Stimulated activated naive CD4-positive, alpha-beta T cell (primary cell): Measurements from ENCODE around the gene BACH1.

Source experiments
- DNase-seq, 6 experiments: peaks; one replicate each; lab custom pipeline; 2025; lab: John Stamatoyannopoulos, UW

The BACH1 gene

DNA sequence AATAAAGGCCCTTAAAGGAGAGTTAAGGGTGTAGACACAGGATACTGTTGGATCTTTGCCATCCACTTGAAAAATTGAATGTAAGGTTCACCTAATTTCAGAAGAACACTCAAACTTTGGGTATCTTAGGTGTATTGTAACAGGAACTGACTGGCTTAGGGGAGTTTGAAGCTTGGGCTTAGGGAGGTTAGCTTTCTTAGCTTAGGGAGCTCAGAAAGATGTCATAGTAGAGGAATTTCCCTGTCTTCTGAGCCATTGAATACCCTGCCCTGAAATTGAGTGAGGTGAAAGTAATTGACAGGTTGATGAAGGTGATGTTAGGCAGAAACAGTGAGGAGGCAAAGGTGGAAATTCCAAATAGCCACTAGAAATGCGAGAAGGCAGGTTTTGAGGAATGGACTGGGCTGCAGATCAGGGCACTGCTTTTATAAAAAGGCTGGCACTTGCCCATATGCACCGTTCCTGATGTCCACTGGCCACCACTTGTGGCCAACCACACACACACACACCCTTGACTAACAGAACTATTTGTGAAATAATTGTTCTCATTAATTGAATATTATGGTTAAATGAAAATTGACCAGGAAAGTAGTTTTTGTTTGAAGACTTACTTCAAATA is 16.5 kb downstream of the BACH1 start:
- DNase-seq, result no peak

DNA sequence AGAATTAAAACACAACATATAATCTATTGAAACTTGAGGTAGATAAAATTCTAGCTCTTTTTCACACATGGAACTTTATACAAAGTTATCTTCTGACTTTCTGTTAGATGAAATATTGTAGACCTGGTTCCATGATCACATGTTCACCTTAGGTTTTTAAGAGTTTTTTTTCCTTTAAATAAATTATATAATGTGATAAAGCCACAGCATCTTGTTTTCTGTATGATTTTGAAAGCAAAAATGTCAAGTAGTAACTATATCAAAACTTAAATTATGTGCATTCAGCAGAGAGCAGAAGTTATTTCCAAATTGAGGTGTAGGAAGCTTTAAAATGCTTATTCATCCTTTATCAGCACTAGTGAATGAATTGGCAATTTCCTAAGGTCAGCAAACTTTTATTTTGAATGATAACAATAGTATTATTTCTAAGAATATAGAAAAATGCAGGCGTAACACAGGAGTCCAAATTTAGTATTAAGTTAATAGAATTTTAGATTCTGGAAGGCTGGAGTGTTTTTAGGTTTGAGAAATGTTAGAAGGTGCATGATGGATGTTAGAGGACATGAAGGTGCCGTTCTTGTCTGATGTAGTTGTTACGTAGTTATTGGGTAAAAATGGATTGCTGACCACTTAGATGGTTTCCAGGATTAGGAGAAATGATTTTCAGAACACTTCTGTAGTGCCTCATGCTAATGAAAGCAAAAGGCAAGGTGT is 17.5 kb downstream of the BACH1 start:
- no peak for DNase-seq

GRCh38 chr21:29316806-29317205 is 18.1 kb downstream of the BACH1 start:
- no peak for DNase-seq

DNA sequence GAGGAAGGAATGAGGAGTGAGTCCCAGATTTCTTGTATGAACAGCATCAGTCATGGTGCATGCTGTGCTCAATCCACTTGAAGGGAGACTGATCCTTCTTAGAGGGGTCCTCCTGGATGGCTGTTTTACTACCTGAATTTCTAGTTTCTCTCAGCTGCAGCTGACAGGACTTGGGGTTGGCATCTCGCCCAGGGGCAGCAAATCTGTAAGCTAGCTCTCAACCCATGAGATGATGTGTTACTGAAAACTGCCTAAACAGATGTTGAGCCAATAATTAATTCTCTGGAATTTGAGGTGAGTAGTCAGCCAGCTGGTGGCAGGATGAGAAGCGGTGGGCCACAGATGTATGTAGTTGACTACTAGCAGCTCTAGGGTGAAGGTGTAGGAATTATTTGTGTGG is 19.6 kb downstream of the BACH1 start:
- no peak for DNase-seq

GRCh38 chr21:29320031-29320430 is 21.3 kb downstream of the BACH1 start:
- DNase-seq, result no peak

- DNase-seq, result no peak
Measured at GRCh38 chr21:29321217-29321616, 22.5 kb downstream of the BACH1 start.

DNA sequence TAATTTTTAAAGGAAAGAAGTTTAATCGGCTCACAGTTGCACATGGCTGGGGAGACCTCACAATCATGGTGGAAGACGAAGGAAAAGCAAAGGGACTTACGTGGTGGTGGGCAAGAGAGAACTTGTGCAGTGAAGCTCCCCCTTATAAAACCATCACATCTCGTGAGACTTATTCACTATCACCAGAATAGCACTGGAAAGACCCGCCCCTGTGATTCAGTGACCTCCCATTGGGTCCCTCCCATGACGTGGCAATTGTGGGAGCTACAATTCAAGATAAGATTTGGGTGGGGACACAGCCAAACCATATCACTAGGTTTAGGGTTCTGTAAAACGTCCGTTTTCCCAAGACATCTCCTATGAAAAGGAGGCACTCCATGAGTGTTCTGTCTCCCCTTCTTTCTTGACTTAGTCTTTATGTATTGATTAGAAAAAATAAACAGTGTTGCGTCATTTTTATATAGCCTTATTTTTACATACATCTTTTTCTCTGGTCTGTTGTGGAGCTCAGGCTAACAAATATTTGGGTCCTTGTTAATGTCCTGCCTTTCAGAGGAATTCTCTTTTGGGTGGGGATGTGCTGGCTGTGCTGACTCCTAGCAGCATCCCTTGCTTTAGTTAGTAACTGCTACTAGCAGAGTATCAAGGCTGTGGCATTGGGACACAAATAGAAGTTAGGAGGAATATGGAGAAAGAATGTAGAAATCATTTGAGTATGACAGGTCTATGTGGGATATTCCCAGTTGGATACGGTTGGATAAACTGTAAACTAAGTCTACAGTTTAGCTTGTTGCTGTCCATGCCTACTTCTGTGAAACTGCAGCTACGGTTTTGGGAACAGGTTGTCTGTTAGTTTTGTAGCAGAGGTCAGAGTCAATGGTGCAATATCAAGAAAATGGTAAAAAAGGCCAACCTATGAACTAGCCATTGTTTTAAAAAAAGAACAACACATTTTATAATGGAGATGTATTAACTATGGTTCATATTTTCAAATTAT is 23.5 kb downstream of the BACH1 start:
- DNase-seq, result no peak

DNA sequence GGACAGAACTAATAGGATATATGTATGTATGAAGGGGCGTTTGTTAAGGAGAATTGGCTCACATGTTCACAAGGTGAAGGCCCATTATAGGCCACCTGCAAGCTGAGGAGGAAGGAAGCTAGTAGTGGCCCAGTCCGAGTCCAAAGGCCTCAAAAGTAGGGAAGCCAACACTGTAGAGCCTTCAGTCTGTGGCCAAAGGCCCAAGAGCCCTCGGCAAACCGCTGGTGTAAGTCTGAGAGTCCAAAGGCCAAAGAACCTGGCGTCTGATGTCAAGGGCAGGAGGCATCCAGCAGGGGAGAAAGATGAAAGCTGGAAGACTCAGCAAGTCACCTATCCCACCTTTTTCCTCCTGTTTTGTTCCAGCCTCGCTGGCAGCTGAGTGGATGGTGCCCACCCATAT is 24.5 kb downstream of the BACH1 start:
- DNase-seq, result no peak

DNA sequence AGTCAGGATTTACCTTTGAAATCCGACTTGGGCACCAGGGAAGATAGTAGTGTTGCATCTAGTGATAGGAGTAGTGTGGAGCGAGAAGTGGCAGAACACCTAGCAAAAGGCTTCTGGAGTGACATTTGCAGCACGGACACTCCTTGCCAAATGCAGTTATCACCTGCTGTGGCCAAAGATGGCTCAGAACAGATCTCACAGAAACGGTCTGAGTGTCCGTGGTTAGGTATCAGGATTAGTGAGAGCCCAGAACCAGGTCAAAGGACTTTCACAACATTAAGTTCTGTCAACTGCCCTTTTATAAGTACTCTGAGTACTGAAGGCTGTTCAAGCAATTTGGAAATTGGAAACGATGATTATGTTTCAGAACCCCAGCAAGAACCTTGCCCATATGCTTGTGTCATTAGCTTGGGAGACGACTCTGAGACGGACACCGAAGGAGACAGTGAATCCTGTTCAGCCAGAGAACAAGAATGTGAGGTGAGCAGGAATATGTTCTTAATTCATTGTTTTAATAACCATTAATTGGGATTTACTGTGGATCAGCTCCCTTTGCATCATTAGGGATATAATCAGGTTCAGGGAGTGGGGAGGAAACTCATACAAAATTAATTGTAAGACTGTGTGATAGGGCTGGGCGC is 28.3 kb downstream of the BACH1 start:
- no peak for DNase-seq

DNA sequence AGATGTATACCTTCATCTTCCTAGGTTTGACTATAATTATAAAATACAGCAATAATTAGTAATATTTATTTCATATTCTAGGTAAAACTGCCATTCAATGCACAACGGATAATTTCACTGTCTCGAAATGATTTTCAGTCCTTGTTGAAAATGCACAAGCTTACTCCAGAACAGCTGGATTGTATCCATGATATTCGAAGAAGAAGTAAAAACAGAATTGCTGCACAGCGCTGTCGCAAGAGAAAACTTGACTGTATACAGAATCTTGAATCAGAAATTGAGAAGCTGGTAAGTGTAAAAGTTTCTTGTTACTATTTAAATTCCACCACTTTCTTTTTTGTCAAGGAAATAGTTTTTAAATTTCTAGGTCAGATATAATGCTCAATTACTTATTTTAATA is 30.7 kb downstream of the BACH1 start:
- no peak for DNase-seq

- no peak for DNase-seq
Measured at GRCh38 chr21:29330797-29331196, 32.1 kb downstream of the BACH1 start.

- DNase-seq, result no peak
Measured at GRCh38 chr21:29332461-29333362, 34.0 kb downstream of the BACH1 start.

DNA sequence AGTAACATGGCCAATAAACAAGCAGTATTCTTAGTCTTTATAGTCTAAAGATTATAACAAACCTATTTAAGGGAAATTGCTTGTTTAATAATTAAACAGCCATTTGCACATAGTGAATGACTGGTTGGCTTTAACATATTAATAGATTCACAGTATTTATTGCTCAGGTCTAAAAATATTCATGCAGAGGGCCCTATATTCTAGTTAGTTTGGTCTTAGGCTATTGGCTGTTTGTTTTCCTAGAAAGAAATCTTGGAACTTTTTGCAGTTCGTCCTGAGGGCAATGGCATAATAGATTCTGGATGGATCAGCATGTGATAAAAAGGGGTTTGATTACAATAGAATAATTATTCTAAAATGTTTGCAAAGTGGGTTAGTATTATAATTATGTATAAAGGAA is 34.7 kb downstream of the BACH1 start:
- no peak for DNase-seq

DNA sequence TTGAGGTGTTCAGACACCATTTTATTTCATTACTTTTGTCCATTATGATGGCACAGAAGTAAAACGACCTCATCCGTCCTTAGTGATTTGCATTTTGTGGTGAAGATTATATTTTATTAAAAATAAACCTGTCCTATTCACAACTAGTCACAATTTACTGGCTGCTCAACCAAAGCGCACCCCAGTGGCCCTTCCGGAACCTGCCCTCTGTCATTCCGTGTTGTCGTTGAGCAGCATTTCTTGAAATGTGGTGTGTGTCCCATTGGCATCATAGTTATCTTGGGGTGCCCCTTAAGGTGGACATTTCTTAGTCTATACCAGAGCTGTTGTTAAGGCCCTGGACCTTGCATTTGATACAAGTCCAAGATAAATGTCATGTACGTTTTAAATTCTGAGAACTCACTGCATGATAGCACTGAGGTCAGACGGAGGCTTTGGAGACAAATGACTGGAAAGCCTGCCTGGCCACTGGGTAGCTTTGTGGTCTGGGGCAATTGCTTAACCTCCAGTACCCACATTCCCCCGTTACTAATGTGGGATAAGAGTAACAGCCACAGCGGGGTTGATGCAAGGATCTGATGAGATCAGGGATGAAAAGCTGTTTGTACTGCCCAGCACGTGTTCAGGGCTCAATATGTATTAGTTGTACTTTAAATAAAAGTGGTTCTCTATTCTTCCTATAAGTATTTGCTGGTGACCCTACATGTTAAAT is 36.2 kb downstream of the BACH1 start:
- no peak for DNase-seq

DNA sequence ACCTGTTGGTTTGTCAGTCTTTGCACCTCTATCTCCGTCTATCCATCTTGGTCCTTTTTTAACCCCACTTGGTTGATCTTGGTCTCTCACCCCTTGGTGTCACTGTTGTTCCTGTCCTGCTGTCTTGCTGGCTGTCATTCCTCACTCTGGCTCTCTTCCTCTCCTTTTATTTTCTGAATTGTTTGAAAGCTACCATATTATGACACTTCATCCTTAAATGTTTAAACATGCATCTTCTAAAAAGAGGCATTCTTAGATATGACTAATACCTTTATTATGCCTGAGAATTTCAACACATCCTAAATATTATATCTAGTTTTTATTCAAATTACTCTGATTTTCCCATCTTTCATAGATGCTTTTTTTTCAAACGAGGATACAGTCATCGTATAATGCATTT is 37.0 kb downstream of the BACH1 start:
- no peak for DNase-seq

- DNase-seq, result no peak
Measured at GRCh38 chr21:29338256-29338655, 39.5 kb downstream of the BACH1 start.

DNA sequence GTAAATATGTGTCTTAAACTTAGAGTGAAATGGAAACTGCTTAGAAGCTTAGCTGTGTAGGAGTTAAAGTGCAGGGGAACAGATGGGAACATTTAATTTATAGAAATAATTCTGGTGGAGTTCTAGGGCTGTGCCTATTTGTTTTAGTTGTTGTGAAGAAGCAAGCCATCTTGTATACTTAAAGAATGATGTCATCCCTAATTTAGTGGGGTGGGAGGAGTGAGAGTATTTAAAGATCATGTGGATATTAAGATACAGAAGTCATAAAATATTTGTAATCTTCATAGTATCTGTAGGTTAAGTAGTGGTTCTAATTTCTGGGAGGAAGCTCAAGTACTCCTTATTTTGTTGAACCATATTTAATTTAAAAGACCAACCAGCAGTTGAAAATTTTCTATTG is 41.5 kb downstream of the BACH1 start:
- DNase-seq, result no peak

DNA sequence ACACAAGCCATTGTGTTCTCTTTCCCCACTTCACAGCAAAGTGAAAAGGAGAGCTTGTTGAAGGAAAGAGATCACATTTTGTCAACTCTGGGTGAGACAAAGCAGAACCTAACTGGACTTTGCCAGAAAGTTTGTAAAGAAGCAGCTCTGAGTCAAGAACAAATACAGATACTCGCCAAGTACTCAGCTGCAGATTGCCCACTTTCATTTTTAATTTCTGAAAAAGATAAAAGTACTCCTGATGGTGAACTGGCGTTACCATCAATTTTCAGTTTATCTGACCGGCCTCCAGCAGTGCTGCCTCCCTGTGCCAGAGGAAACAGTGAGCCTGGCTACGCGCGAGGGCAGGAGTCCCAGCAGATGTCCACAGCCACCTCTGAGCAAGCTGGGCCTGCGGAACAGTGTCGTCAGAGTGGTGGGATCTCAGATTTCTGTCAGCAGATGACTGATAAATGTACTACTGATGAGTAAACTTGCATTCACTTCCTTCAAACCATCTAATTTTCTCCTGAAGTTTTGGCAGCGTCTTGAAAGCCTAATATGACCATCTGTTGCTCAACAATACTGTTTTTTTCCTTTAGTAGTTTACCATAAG is 43.7 kb downstream of the BACH1 start:
- DNase-seq, result no peak

- DNase-seq, result no peak
Measured at GRCh38 chr21:29343519-29343918, 44.8 kb downstream of the BACH1 start.

DNA sequence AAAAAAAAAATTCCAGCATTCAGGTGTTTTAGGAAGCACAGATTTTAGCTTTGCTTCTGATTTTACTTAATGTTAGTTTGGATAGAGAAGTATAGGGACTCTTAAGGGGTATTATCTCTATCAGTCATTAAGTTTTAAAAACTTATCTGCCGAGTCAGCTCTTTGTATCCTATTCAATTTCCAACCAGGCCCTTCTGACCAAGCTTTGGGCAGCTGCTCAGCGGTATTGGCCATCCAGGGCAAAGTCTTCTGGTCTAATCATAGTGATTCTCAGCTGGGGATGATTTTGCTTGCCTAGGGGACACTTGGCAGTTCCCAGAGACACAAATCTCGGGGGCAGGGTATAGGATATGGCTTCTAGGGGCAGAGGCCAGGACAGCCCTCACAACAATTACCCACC is 47.6 kb downstream of the BACH1 start:
- no peak for DNase-seq
